HG03039 (cell line): Measurements from ENCODE around the gene RNF144A.

ENCODE experiments used
- ATAC-seq: cut with Tn5 transposase; IDR thresholded peaks from one replicate; pipeline ENCODE4 v1.9.1; 2021; ENCODE audit warnings: mild to moderate bottlenecking, moderate library complexity; ENCODE audit not compliant: unreplicated experiment

RNF144A gene

GRCh38 chr2:7035884-7036283 is 118.7 kb downstream of the RNF144A start:
- no peak for ATAC-seq

DNA sequence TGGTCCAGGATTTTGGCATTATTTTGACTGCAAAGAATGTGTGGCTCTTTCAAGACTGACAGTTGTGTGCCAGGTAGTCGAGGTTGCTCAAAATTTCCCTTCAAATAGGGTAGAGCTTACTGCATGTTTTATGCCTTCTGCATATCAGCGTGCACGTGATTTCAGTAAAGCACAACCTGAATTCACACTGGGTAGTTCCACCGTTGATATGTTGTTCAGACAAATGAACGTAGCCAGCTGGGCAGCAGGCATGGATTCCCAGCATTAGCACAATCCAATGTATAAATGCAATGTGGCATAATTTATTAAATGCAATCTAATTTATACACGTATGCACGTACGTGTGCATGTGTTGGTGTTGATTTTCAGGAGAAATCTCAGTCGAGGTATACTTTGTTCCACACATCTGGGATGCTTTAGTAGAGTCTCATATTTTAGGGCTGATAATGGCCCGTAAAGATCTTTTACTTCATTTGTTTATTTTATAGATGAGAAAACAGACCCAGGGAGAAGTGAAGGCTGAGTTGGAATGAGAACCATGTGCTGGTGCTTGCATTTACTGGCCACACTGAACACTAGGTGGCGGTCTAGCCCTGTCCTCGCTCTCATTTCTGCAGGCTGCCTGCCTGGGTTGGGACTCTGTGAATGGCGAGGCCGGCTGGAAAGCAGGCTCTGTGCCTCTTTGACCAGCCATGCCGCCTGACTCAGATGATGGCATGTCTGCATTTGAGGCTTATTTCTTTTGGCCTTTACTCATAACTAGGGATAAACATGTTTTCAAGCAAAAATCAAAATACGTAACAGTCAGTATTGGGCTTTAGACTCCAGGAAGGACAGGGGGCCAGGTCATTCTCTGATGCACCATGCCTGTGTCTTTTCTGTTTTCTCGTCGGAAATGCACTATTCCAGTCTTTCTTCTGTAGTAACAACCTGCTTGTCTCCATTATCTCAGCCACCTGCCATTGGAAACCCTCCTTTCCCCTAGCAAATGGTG is 120.4 kb downstream of the RNF144A start:
- peak; percentile 77 for ATAC-seq

DNA sequence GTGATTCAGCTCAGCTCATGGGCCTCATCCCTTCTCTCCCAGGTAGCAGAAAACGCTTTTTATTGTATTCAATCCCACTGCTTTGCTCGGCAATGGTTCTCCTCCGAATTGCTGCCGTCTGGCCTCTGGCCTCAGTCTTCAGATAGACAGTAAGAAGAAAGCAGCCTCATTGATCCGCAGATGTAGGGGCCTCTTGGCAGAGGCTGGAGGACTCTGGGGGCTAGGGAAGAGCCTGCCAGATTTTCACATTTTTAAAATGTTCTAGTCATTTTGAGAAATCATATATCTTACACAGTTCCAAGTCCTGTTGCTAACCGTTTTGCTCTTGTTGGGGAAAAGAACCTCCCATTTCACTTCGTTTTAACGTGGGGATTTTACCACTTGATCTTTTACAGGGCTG is 123.3 kb downstream of the RNF144A start:
- ATAC-seq, result no peak

GRCh38 chr2:7041421-7041820 is 124.2 kb downstream of the RNF144A start:
- no peak for ATAC-seq

DNA sequence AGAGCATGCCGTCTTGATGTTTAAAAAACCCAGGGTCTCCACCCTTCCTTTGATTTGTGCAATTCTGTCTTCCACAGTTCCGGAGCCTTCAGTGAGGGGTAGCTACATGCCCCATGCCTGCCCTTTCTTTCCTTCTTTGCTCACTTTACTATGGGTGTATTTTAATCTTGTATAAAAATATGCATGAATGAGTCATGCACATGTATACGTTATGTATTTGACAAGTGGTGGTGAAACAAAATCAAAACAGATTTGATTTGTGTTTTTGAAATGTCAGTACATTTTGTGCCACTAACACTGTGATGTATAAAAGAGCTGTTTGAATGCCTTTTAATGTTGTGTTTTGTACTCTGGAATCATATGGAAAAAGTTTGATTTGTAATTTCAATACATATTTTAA is 126.5 kb downstream of the RNF144A start:
- no peak for ATAC-seq

GRCh38 chr2:7044253-7045250 is 127.3 kb downstream of the RNF144A start:
- ATAC-seq, result peak; percentile 59

DNA sequence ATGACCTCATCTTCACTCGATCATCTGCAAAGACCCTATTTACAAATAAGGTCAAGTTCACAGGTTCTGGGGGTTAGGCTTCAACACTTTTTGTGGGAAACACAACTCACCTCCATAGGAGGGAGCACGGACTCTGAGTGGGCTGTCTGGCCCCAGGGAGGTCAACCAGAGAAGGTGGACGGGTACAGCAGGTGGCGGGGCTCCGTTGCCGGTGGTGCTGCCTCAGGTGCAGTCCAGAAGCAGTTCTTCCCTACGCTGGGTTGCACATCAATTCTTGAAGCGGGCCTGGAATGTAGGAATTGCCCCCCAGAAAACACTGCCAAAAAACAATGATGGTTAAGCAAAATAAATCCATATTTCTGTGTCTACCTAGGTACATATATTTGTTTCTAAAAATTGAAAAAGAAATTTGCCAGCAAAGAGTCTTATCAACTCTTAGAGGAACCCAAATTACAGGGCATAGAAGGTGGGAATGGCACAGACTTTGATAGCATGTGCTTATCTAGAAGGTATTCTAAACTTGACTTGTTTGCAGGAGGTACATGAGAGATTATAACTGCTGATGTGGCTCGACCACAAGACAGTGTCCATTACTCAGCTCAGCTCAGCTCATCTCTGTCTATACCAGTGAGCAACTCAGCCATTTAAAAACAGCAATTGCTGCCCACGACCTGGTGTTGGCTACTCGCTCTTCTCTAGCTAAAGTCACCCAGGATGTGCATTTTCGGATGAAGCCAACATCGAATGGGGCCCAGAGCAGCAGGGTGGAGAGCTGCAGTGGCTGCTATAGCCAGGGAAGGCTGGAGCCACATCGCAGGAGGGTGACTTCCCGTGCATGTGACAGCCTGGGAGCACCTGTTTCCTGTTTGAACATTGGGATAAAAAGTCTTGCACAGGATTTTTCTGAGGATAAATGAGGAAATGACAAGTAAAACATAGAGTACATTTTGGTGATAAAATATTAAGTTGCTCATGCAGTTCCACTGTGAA is 128.7 kb downstream of the RNF144A start:
- no peak for ATAC-seq

- ATAC-seq, result no peak
Measured at GRCh38 chr2:7047661-7048060, 130.4 kb downstream of the RNF144A start.

DNA sequence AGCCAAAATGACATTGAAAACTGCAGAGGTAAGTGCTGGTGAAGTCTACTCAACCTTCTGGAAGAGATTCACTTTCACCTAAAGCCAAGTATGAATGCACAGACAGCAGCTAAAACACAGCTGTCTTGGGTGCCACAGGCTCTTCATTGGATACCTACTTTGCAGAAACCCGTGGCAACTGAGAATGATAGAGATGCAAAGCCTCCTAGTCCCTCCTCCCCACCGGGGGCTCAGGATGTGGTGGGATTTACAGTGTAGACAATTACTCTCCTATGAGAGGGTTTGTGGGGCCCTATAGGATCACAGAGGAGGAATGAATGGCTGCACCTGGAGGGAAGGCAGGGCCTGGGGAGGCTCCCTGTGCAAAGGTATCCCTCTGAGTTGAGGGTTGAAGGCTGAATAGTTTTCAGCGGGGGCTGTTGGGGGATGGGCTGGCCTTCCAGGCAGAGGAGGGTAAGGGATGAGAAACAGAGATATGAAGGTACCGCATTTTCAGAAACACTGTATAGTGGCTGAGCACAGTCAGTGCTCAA is 131.6 kb downstream of the RNF144A start:
- no peak for ATAC-seq

DNA sequence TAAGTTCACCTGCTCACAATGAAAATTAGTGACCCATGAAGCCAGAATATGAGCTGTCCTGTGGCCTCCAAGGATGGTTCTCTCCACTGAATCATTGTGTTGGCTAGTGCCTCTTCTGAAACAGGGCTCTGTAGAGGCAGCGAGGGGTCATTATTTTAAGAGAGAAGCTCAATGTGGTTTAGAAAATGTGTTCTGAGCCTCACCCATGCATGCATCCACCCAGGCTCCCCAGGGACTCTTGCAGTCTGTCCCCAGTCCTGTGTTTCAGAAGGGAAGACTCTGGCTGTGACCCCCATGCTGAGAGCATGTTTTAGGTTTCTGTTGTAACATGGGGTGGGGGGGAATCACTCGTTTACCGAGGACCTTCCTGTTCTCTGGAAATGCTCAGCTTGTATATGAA is 135.2 kb downstream of the RNF144A start:
- no peak for ATAC-seq

GRCh38 chr2:7053650-7054265 is 136.5 kb downstream of the RNF144A start:
- ATAC-seq, result no peak

- ATAC-seq, result peak; percentile 62
Measured at GRCh38 chr2:7057865-7058400, 140.7 kb downstream of the RNF144A start.

DNA sequence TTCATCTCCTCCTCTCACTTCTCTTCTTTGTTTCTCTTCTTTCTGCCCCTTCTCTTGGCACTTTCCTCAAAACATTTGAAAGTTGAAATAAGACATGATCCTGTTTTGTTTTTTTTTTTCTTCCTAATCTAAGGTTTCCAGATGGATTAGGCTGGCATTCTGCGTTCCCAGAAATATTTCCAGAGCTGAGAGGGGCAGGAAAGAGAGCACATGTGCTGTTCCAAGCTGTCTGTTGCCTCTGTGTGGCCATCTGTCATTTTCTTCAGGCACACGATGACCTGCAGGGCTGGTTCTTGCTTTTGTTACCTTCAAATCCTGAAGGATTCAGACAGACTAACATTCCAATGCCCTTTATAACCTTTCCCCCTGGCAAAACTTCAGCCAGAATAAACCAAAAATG is 142.9 kb downstream of the RNF144A start:
- no peak for ATAC-seq

- ATAC-seq, result no peak
Measured at GRCh38 chr2:7060631-7061449, 143.6 kb downstream of the RNF144A start.

GRCh38 chr2:7061450-7061789 is 144.2 kb downstream of the RNF144A start:
- ATAC-seq, result no peak

- ATAC-seq, result no peak
Measured at GRCh38 chr2:7061921-7062320, 144.7 kb downstream of the RNF144A start.

DNA sequence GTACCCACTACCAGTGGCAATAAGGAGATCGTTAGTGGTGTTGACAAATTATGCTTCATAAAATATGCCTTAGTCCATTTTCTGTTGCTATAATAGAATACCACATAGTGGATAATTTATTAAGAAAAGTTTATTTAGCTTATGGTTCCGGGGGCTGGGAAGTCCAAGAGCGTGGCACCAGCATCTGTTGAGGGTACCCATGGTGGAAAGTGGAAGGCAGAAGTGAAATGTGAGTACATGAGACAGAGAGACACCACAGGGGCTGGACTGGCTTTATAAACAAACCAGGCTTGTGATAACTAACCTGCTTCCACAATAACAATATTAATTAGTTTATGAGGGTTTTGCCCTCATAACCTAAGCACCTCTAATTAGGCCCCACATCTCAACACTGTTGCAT is 146.6 kb downstream of the RNF144A start:
- ATAC-seq, result no peak

DNA sequence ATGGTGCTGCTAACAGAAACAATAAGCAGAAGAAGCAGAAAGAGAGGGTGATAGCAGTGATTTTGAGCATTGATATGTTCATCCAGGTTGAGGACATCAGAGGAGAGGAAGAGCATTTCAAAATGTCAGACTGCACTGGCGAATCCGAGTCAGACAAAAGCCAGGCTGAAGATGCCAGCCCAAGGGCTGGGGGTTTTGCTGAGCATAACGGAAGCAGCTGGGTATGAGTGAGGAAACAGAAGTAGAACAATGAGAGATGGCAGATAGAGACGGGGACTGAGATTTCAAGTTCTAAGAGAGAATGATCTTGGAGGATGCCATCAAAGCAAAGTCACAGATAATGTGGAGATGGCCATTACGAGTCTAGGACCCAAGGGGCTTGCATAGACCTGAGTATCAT is 151.2 kb downstream of the RNF144A start:
- ATAC-seq, result no peak

DNA sequence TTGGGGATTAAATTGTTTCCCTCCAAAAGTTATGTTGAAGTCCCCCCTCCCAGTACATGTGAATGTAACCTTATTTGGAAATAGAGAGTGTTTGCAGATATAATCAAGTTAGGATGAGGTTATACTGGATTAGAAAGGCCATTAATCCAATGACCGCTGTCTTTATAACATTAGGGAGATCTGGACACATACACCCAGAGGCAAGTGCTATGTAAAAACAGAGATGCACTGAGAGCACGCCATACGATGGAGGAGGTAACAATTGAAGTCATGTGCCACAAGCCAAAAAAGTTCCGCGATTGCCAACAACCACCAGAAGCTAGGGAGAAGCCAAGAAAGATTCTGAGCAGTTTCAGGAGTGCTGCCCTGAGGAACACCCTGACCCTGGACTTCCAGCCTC is 153.3 kb downstream of the RNF144A start:
- no peak for ATAC-seq
